ENCODE data around the gene LMX1A. TPM values are rescaled to one million over a fixed set of nuclear protein-coding genes. Genes with fewer than 3 reads are reported as not detected.

LMX1A gene
- total and polyA plus RNA-seq, 2 of the 13 experiments (the other 11 are each of a cell fraction or from before 2014, with no cell fraction given) = 0.07 TPM; not detected in 1

- no peak for TF ChIP-seq PRDM10 (CRISPR knock-in tag; IDR thresholded peaks at IDR 0.05; ENCODE audit: low read depth)
- TF ChIP-seq NFATC3 (CRISPR knock-in tag; IDR thresholded peaks at IDR 0.05) = no peak
- TF ChIP-seq FIP1L1 (IDR thresholded peaks at IDR 0.05; ENCODE audit: borderline replicate concordance, insufficient read depth, low read depth, low read length) = no peak
- TF ChIP-seq PRDM15 (CRISPR knock-in tag; IDR thresholded peaks at IDR 0.05) = no peak
- peak; percentile 31; the same call in 1 of the 2 replicates for TF ChIP-seq SOX5 (CRISPR knock-in tag; IDR thresholded peaks at IDR 0.05; ENCODE audit: borderline replicate concordance)
- TF ChIP-seq ZNF124 (CRISPR knock-in tag; IDR thresholded peaks at IDR 0.05) = no peak
- TF ChIP-seq NBN (conservative IDR thresholded peaks at IDR 0.05) = no peak
- no peak for TF ChIP-seq ZBTB1 (CRISPR knock-in tag; IDR thresholded peaks at IDR 0.05; ENCODE audit: borderline replicate concordance)
- TF ChIP-seq ZNF607 (CRISPR knock-in tag; IDR thresholded peaks at IDR 0.05; ENCODE audit: borderline replicate concordance) = no peak
- TF ChIP-seq NR2C2 (CRISPR knock-in tag; IDR thresholded peaks at IDR 0.05; ENCODE audit: borderline replicate concordance) = no peak
- TF ChIP-seq LCORL (IDR thresholded peaks at IDR 0.05) = no peak
- no peak for TF ChIP-seq LCORL (CRISPR knock-in tag; IDR thresholded peaks at IDR 0.05)
- TF ChIP-seq CREM (IDR thresholded peaks at IDR 0.05) = no peak
- no peak for TF ChIP-seq CREM (CRISPR knock-in tag; IDR thresholded peaks at IDR 0.05)
- TF ChIP-seq ISL2 (CRISPR knock-in tag; IDR thresholded peaks at IDR 0.05) = 0 out of 2 replicates have a peak, but pooled peaks have one; percentile 31
- no peak for TF ChIP-seq ZNF788 (CRISPR knock-in tag; IDR thresholded peaks at IDR 0.05; ENCODE audit: borderline replicate concordance)
- peak; percentile 85 for TF ChIP-seq ZBTB34 (CRISPR knock-in tag; IDR thresholded peaks at IDR 0.05)
- TF ChIP-seq NCOA2 (CRISPR knock-in tag; IDR thresholded peaks at IDR 0.05) = peak; percentile 44; the same call in 1 of the 2 replicates
- no peak for TF ChIP-seq HCFC1 (IDR thresholded peaks at IDR 0.05; ENCODE audit: low read depth, low read length)
- no peak for TF ChIP-seq NR3C1 (CRISPR knock-in tag; IDR thresholded peaks at IDR 0.05)
- no peak for TF ChIP-seq MAFG (CRISPR knock-in tag; IDR thresholded peaks at IDR 0.05)
- no peak for TF ChIP-seq FUBP1 (CRISPR knock-in tag; IDR thresholded peaks at IDR 0.05; ENCODE audit: borderline replicate concordance)
Measured at GRCh38 chr1:165259236-165259635, 97.3 kb downstream of the LMX1A start (continued).
